CD4-positive, alpha-beta T cell (primary cell): Measurements from ENCODE around the gene FHOD3. TPM values are rescaled to one million over a fixed set of nuclear protein-coding genes. Genes with fewer than 3 reads are reported as not detected.
A peak's percentile ranks its signal among the peaks of the same experiment; 100 is the strongest.

Experiments used
- ATAC-seq: fragments of 200-7000 bp; cut with Tn5 transposase; one replicate; pipeline ENCODE4 v1.10.0; 2022; ENCODE audit warnings: mild to moderate bottlenecking; ENCODE audit not compliant: poor library complexity
- CTCF ChIA-PET: fragments of 350-600 bp; sonication (Branson Sonifier 250); formaldehyde crosslinking; loops from one replicate; lab custom pipeline; 2021; ENCODE audit warnings: antibody characterized with exemption, inconsistent platforms; lab: Charles Lee
- POLR2A ChIA-PET: fragments of 350-600 bp; sonication (Branson Sonifier 250); formaldehyde crosslinking; loops from one replicate; lab custom pipeline; 2021; ENCODE audit warnings: antibody characterized with exemption, inconsistent platforms; lab: Charles Lee
- DNase-seq, 14 experiments: peaks; one replicate each; pipeline ENCODE4 v3.0.0-alpha.2; 2013 to 2020; ENCODE audit warnings: mixed read lengths in 2 of 14
- H3K27ac ChIP-seq, 2 donors: one replicate each; pipeline versions ENCODE4 v1.5.1 to v1.7.0; 2013; ENCODE audit warnings: low read length in 2 of 2, low read depth in 1 of 2, mild to moderate bottlenecking in 1 of 2
- H3K27me3 ChIP-seq, 2 experiments: 1 replicate in 1 of 2; 2 replicates in 1 of 2; pipeline versions ENCODE4 v1.6.1 to v1.7.0; 2013; ENCODE audit warnings: low read length in 2 of 2, control low read depth in 1 of 2, mild to moderate bottlenecking in 1 of 2, moderate library complexity in 1 of 2; ENCODE audit not compliant: insufficient read depth in 2 of 2, control insufficient read depth in 1 of 2
- H3K36me3 ChIP-seq: one replicate; pipeline ENCODE4 v1.6.1; 2013; ENCODE audit warnings: low read length, control low read depth; ENCODE audit not compliant: insufficient read depth
- H3K4me1 ChIP-seq: one replicate; pipeline ENCODE4 v1.6.1; 2013; ENCODE audit warnings: low read length, control low read depth; ENCODE audit not compliant: insufficient read depth
- H3K4me3 ChIP-seq: one replicate; pipeline ENCODE4 v1.5.1; 2013; ENCODE audit warnings: mild to moderate bottlenecking, low read length, moderate library complexity
- H3K9me3 ChIP-seq, 2 experiments: 1 replicate in 1 of 2; 2 replicates in 1 of 2; pipeline versions ENCODE4 v1.6.1 to v1.7.0; 2013; ENCODE audit warnings: low read length in 2 of 2, mild to moderate bottlenecking in 2 of 2, control low read depth in 1 of 2, moderate library complexity in 1 of 2; ENCODE audit not compliant: control insufficient read depth in 1 of 2, insufficient read depth in 1 of 2
- H3K27ac Mint-ChIP-seq: one replicate; pipeline ENCODE4 v1.8.0; 2020; ENCODE audit warnings: mixed read lengths
- H3K27me3 Mint-ChIP-seq: one replicate; pipeline ENCODE4 v1.8.0; 2021; ENCODE audit warnings: mixed read lengths
- H3K36me3 Mint-ChIP-seq: one replicate; pipeline ENCODE4 v1.8.0; 2021; ENCODE audit warnings: low read depth, mixed read lengths
- H3K4me1 Mint-ChIP-seq: one replicate; pipeline ENCODE4 v1.8.0; 2021; ENCODE audit warnings: low read depth, mixed read lengths
- H3K4me3 Mint-ChIP-seq: one replicate; pipeline ENCODE4 v1.8.0; 2020; ENCODE audit warnings: mild to moderate bottlenecking, mixed read lengths
- H3K9me3 Mint-ChIP-seq: one replicate; pipeline ENCODE4 v1.8.0; 2020; ENCODE audit warnings: mixed read lengths
- intact Hi-C, 2 experiments: fragments of 100-400 bp; cut with DNase I in 1 of 2; cut with micrococcal nuclease in 1 of 2; formaldehyde crosslinking; loops; one replicate each; pipeline versions ENCODE4 v1.15.1 to v1.9.0; 2023 to 2025; cut with DNase I, micrococcal nuclease
- total RNA-seq, 174 experiments: library from RNA in 2 of 174; stranded (reverse) in 2 of 174; gene quantifications; one replicate each; pipeline ENCODE4 v1.2.3 and lab custom pipeline; 2021 to 2026
- TF ChIP-seq, protein P1 (sequence below): fragments of 200-600 bp; IDR thresholded peaks from one replicate; pipeline ENCODE4 v1.8.0; 2022; ENCODE audit warnings: antibody characterized with exemption, mild to moderate bottlenecking

The FHOD3 gene
- total RNA-seq, 2 experiments from 2014 or later = not detected

DNA sequence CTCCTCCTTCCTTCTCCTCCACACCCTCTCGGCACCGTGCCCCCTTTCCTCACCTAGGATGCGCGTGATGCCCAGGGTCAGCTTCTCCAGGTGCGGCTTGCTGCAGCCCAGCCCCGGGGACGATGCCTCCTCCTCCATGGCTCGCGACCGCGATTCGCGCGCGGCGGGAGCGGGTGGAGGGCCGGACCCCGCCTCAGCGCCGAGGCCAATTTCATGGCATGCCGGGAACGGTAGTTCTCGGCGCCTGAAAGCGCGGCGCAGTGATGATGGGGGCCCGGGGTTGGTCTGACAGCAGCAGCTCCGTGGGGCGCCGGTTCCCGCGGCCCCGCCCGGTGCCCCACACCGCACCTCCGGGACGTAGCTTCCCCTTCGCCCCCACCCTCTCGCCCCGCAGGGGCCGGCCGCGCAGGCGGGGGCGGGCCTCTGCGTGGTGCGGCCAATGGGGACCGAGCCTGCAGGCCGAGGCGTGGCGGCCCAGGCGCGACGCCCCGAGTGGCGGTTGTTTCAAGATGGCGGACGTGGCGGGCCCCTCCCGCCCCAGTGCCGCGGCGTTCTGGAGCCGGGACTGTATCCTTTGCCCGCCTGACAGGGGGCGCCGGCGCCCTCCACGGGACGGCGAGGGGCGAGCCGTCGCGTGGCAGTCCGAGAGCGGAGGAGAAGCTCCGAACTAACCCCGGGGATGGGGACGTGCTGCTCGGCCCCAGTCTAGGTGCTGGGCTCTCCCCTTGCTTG lies 531.3 kb downstream of the FHOD3 start, which contains the start of the genes KIAA1328 and TPGS2:
KIAA1328 (plus strand) TSS at position 498 of the 732 bp plus-strand sequence; CDS start at position 510, 12 bp downstream.
TPGS2 (minus strand) TSS at position 373 of the 732 bp plus-strand sequence; CDS start at position 138, 235 bp downstream.
- peak within 1 kb of the TSS; percentile 86 for H3K4me3 ChIP-seq
- CTCF ChIA-PET = interaction anchor here (0.6 to 1.2 kb wide), 5 partner anchors 11 to 762 kb away, joined by 3 to 4 read pairs (median 3); no protein-coding TSS in a partner anchor
- H3K27me3 ChIP-seq = no peaks in the 10 kb centered on the region
- Mint-ChIP-seq H3K4me3 (peak within 1 kb of the TSS; percentile 87), H3K9me3 (no peaks in the 10 kb centered on the region), H3K27me3 (no peaks in the 10 kb centered on the region), H3K27ac (peak within 1 kb of the TSS; percentile 73), H3K4me1 (peaks cover 60% of the 10 kb centered on the region), H3K36me3 (peaks cover 5% of the 10 kb centered on the region)
- TF ChIP-seq, protein P1, sequence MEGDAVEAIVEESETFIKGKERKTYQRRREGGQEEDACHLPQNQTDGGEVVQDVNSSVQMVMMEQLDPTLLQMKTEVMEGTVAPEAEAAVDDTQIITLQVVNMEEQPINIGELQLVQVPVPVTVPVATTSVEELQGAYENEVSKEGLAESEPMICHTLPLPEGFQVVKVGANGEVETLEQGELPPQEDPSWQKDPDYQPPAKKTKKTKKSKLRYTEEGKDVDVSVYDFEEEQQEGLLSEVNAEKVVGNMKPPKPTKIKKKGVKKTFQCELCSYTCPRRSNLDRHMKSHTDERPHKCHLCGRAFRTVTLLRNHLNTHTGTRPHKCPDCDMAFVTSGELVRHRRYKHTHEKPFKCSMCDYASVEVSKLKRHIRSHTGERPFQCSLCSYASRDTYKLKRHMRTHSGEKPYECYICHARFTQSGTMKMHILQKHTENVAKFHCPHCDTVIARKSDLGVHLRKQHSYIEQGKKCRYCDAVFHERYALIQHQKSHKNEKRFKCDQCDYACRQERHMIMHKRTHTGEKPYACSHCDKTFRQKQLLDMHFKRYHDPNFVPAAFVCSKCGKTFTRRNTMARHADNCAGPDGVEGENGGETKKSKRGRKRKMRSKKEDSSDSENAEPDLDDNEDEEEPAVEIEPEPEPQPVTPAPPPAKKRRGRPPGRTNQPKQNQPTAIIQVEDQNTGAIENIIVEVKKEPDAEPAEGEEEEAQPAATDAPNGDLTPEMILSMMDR = peak; percentile 63
- peak within 1 kb of the TSS; percentile 58 to 78 for H3K27ac ChIP-seq
- no peaks in the 10 kb centered on the region for H3K9me3 ChIP-seq
- H3K4me1 ChIP-seq = peaks cover 24% of the 10 kb centered on the region
- H3K36me3 ChIP-seq = no peaks in the 10 kb centered on the region
- intact Hi-C loops = loop anchor here (2.0 to 10.0 kb wide), 6 partner anchors 701 to 1584 kb away; partner anchors contain the start of genes RMP24 (in 2 of the 2), ELP2 (in 1 of the 2), INO80C (in 1 of the 2) and RPRD1A (in 1 of the 2)
- POLR2A ChIA-PET = interaction anchor here (0.9 to 2.2 kb wide), 4 partner anchors 17 to 1588 kb away, joined by 4 to 12 read pairs (median 6); partner anchors contain the start of genes ELP2, INO80C, SLC39A6 and ZNF397
- ATAC-seq = peak; percentile 90
- peak; percentile 68 to 96 (median 83) for DNase-seq

Other genes with a start within 250 kb of the FHOD3 start
- 10 to 100 TPM; 21.8 to 25.1 TPM for gene RPRD1A, start 230.2 kb upstream of the FHOD3 start, total RNA-seq
- 10 to 100 TPM; 10.6 to 11.0 TPM for gene SLC39A6, start 168.4 kb upstream of the FHOD3 start, total RNA-seq
- gene ELP2, start 167.8 kb upstream of the FHOD3 start, total RNA-seq = 100 to 1,000 TPM; 200 to 206 TPM
- gene MOCOS, start 110.2 kb upstream of the FHOD3 start, total RNA-seq = not detected